Hematopoietic multipotent progenitor cell treated with erythropoietin and hydrocortisone succinate and interleukin-3 and kit ligand, for 6 days (in vitro differentiated cells): ENCODE measurements around the gene SSMEM1.

ENCODE experiments used
- DNase-seq: peaks from one replicate; pipeline ENCODE4 v3.0.0-alpha.2; 2015

SSMEM1 gene

DNA sequence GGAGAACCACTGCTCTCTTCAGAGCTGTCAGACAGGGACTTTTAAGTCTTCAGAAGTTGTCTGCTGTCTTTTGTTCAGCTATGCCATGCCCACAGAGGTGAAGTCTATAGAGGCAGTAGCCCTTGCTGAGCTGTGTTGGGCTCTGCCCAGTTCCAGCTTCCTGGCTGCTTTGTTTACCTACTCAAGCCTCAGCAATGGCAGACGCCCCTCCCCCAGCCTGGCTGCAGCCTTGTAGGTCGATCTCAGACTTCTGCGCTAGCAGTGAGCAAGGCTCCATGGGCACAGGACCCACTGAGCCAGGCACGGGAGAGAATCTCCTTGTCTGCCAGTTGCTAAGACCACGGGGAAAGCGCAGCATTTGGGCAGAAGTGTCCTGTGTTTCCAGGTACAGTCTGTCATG, 46.9 kb downstream of the SSMEM1 start:
- no peak for DNase-seq

GRCh38 chr7:130256704-130257103, 49.0 kb downstream of the SSMEM1 start:
- no peak for DNase-seq

DNA sequence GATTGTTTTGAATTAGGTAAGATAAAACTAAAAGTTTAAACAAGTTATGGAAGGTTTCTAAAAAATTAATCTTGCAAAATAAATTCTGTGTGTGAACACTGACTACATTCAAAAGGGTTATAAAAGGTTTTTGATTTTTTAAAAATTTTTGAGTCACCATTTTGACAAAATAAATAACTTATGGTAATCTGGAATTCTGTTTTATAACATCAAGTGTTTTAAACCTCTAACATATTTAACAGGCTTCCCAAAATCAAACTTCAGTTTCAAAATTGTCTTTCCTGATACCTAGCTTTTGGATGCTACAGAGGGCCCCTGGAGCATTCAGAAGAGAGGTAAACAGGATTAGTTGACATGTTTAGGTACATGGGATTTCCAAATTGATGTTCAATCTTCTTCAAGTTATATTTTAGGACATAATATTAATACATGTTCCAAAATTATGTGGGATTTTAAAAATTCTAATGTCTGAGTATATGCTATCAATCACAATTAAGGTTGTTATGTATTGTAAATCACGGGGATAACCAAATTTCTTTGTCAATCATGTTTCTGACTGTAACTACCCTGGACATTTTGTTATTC, 50.9 kb downstream of the SSMEM1 start:
- no peak for DNase-seq

DNA sequence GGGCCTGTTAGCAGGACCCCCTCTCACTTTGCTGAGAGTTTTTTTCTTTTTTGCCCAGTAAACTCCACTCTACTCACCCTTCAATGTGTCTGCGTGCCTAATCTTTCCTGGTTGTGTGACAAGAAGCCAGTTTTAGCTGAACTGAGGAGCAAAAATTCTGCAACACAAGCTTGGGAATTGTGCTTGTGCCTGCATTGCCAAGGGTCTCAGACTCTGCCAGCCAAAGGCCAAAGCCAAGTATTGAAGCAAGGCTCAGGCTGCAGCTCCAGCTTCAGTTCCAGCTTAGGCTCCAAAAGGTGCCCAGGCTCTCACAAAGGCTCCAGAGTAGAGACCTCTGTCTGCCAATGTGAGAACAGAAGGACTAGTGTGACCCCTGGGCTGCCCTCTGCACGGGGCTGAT, 54.8 kb downstream of the SSMEM1 start:
- DNase-seq, result no peak

GRCh38 chr7:130263130-130263529, 55.5 kb downstream of the SSMEM1 start:
- no peak for DNase-seq
